Measurements from ENCODE around the gene TMEM97. TPM values are rescaled to one million over a fixed set of nuclear protein-coding genes. Genes with fewer than 3 reads are reported as not detected.

Gene TMEM97
- total and polyA plus RNA-seq, 11 donors = 1.4 to 7.9 (median 3.3) TPM

DNA sequence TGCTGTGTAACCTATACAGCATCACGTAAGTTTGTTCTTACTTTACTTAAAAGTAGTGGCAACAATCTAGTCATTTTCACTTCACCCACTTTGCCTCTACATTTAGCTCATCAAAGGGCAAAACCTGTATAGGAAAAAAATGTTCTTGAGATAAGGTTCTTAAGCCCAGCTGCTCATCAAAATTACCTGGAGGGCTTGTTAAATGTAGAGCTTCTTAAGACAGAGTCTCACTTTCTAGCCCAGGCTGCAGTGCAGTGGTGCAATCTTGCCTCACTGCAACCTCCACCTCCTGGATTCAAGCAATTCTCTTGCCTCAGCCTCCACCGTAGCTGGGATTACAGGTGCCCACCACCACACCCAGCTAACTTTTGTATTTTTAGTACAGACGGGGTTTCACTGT, 38.2 kb upstream of the TMEM97 start:
- 83 to 88% (median 86%) methylated on average over 3 of the region's 3 CpGs for WGBS, 4 donors
- Histone ChIP-seq H3K9me3 (no peaks in the 10 kb centered on the region), H3K27me3 (peaks cover 0 to 9% (median 0%) of the 10 kb centered on the region in 9 donors), H3K27ac (no peak overlapping the region), H3K4me1 (peaks cover 0 to 12% (median 0%) of the 10 kb centered on the region in 12 donors), H3K36me3 (no peaks in the 10 kb centered on the region), H3K4me3 (no peak overlapping the region)
- no peak for TF ChIP-seq POLR2A (IDR thresholded peaks at IDR 0.05)
- TF ChIP-seq, protein P1, sequence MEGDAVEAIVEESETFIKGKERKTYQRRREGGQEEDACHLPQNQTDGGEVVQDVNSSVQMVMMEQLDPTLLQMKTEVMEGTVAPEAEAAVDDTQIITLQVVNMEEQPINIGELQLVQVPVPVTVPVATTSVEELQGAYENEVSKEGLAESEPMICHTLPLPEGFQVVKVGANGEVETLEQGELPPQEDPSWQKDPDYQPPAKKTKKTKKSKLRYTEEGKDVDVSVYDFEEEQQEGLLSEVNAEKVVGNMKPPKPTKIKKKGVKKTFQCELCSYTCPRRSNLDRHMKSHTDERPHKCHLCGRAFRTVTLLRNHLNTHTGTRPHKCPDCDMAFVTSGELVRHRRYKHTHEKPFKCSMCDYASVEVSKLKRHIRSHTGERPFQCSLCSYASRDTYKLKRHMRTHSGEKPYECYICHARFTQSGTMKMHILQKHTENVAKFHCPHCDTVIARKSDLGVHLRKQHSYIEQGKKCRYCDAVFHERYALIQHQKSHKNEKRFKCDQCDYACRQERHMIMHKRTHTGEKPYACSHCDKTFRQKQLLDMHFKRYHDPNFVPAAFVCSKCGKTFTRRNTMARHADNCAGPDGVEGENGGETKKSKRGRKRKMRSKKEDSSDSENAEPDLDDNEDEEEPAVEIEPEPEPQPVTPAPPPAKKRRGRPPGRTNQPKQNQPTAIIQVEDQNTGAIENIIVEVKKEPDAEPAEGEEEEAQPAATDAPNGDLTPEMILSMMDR (IDR thresholded peaks at IDR 0.05) = no peak
- DNase-seq (no peak), ATAC-seq (no peak)
- intact Hi-C loops (cut with DNase I) = no loop called here

DNA sequence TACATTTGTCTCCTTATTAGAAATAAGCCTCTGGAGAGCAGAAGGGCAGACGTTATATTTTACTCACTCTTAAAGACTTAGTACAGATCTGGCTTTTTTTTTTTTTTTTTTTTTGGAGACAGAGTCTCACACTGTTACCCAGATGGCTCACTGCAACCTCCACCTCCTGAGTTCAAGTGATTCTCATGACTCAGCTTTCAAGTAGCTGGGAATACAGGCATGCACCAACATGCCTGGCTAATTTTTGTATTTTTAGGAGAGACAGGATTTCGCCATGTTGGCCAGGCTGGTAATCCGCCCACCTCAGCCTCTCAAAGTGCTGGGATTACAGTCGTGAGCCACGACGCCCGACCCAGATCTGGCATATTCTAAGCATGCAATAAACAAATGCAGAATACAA, 36.4 kb upstream of the TMEM97 start:
- intact Hi-C loops (cut with DNase I) = no loop called here
- 69 to 83% (median 78%) methylated on average over 7 of the region's 7 CpGs for WGBS, 4 donors
- no peak for ATAC-seq
- DNase-seq = no peak
- H3K4me3 ChIP-seq = no peak overlapping the region
- peaks cover 0 to 11% (median 0%) of the 10 kb centered on the region in 12 donors for H3K4me1 ChIP-seq
- peaks cover 0 to 3% (median 0%) of the 10 kb centered on the region in 9 donors for H3K27me3 ChIP-seq
- H3K27ac ChIP-seq = no peak overlapping the region
- TF ChIP-seq POLR2A (IDR thresholded peaks at IDR 0.05) = no peak
- TF ChIP-seq, protein P1 (IDR thresholded peaks at IDR 0.05) = no peak
- no peaks in the 10 kb centered on the region for H3K36me3 ChIP-seq
- H3K9me3 ChIP-seq = no peaks in the 10 kb centered on the region

DNA sequence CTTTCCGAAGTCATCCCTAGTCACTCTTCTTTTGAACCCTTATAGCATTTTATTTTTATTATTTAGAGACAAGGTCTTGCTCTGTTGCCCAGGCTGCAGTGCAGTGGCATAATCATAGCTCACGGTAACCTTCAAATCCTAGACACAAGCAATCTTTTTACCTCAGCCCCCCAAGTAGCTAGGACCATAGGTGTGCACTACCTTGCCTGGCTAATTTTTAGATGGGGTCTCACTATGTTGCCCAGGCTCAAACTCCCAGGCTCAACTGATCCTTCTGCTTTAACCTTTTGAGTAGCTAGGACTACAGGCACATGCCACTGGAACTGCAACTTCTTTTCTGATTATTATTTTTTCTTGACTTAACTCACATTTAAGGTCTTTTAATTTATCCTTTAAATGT, 33.0 kb upstream of the TMEM97 start:
- H3K4me1 ChIP-seq = no peaks in the 10 kb centered on the region
- ATAC-seq (no peak), DNase-seq (no peak)
- no peaks in the 10 kb centered on the region for H3K9me3 ChIP-seq
- no peaks in the 10 kb centered on the region for H3K36me3 ChIP-seq
- TF ChIP-seq POLR2A (IDR thresholded peaks at IDR 0.05) = no peak
- TF ChIP-seq, protein P1 (IDR thresholded peaks at IDR 0.05) = no peak
- H3K4me3 ChIP-seq = no peak overlapping the region
- H3K27ac ChIP-seq = no peak overlapping the region
- intact Hi-C loops (cut with DNase I) = no loop called here
- 46 to 96% (median 58%) methylated on average over 2 of the region's 2 CpGs for WGBS, 4 donors
- no peaks in the 10 kb centered on the region for H3K27me3 ChIP-seq

DNA sequence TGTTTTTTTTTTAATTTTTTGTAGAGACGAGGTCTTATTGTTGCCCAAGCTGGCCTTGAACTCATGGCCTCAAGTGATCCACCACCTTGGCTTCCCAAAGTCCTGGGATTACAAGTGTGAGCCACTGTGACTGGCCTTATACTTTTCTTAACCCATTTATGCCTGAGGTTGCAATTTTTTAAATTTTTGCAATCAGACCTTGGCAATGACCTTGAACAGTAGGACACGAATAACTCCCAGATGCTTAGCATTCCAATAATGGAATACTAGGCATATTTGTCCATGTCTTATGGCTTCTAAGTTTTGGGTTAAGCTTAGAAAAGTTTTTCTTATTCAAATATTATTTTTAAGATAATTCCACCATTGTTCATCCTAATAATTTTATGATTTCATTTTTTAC, 28.3 kb upstream of the TMEM97 start:
- Histone ChIP-seq H3K27me3 (peaks cover 0 to 8% (median 0%) of the 10 kb centered on the region in 9 donors), H3K4me1 (no peaks in the 10 kb centered on the region), H3K27ac (no peak overlapping the region), H3K4me3 (no peak overlapping the region), H3K9me3 (no peaks in the 10 kb centered on the region), H3K36me3 (no peaks in the 10 kb centered on the region)
- intact Hi-C loops (cut with DNase I) = no loop called here
- DNase-seq = no peak
- 51 to 65% (median 62%) methylated on average over 2 of the region's 2 CpGs for WGBS, 4 donors
- no peak for ATAC-seq
- TF ChIP-seq POLR2A (IDR thresholded peaks at IDR 0.05) = no peak
- TF ChIP-seq, protein P1 (IDR thresholded peaks at IDR 0.05) = no peak

Measured in heart left ventricle (tissue), 16 donors.